Activated naive CD8-positive, alpha-beta T cell treated with anti-CD3 and anti-CD28 coated beads, Interleukin-2, amount 10 ng/mL, durations not matched to agents 7 days and 5 days (primary cell): ENCODE measurements around the gene PKP4. TPM values are rescaled to one million over a fixed set of nuclear protein-coding genes. Genes with fewer than 3 reads are reported as not detected.
"Not testable (repeated sequence)": the region's sequence is repeated elsewhere in the genome, so short reads cannot be mapped to it uniquely, and the experiment has no call there.

Experiments used
- ATAC-seq: fragments of 150-1000 bp; cut with Tn5 transposase; one replicate; pipeline ENCODE4 v1.10.0; 2021; ENCODE audit warnings: low read depth, moderate library complexity
- POLR2A ChIA-PET: fragments of 350-600 bp; sonication (Branson Sonifier 250); formaldehyde crosslinking; loops from one replicate; lab custom pipeline; 2021; ENCODE audit warnings: antibody characterized with exemption; lab: Charles Lee
- DNase-seq: peaks from one replicate; pipeline ENCODE4 v3.0.0; 2021
- H3K27ac Mint-ChIP-seq: one replicate; pipeline ENCODE4 v1.8.0; 2022; ENCODE audit warnings: mild to moderate bottlenecking, mixed read lengths
- H3K27me3 Mint-ChIP-seq: one replicate; pipeline ENCODE4 v1.8.0; 2022; ENCODE audit warnings: mild to moderate bottlenecking, moderate library complexity, mixed read lengths
- H3K36me3 Mint-ChIP-seq: one replicate; pipeline ENCODE4 v1.8.0; 2021; ENCODE audit warnings: mild to moderate bottlenecking, mixed read lengths
- H3K4me1 Mint-ChIP-seq: one replicate; pipeline ENCODE4 v1.8.0; 2021; ENCODE audit warnings: mixed read lengths
- H3K4me3 Mint-ChIP-seq: one replicate; pipeline ENCODE4 v1.8.0; 2022; ENCODE audit warnings: mild to moderate bottlenecking, moderate library complexity, mixed read lengths
- H3K9me3 Mint-ChIP-seq: one replicate; pipeline ENCODE4 v1.8.0; 2021; ENCODE audit warnings: mixed read lengths
- total RNA-seq, 2 experiments: library from RNA; stranded (reverse); gene quantifications; one replicate each; pipeline ENCODE4 v1.2.3, GENCODE V29; 2021

The PKP4 gene
- total RNA-seq, 2 experiments from 2014 or later = 37.0 to 37.8 TPM

GRCh38 chr2:158691619-158692018 lies 234.9 kb downstream of the PKP4 start:
- no peak overlapping the region for H3K4me3 Mint-ChIP-seq

DNA sequence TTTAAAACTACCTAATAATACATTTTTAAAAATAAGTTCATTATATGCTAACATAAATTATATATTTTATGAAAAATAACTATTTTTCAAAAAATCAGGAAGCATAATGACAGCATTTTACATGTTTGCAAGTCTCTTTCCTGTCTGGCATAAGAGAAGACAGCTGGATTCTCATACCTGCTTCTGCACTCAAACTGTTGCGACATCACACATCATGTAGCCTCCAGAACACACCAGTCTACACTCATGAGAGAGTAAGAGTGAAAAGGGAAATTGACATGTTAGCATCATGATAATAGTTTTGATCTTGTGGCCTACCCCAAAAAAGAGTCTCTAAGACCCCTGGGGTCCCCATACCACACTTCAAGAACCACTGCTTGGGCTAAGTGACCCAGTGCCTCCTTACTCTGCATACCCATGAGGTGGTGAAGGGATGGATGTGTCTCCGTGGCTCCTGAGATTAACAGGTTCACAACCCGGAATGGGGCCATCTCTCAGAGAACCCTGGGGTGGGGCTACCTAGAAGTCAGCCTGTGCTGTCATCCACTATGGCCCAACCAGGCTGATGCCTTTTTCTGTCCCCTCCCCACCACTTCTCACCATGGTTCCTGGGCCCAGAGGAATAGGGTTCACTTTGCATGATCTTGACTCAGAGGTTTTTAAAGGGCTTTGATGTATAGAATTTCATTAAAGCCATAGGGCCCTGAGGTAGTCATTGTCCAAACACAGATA lies 235.8 kb downstream of the PKP4 start:
- no peak overlapping the region for H3K27ac Mint-ChIP-seq
- POLR2A ChIA-PET = interaction anchor here (0.5 kb wide), 1 partner anchor 150 kb away, joined by 3 read pairs; no protein-coding TSS in a partner anchor

More at GRCh38 chr2:158691619-158692018, 234.9 kb downstream of the PKP4 start:
- no peak for ATAC-seq
- no peak for DNase-seq
- H3K27ac Mint-ChIP-seq = no peak overlapping the region
- H3K9me3 Mint-ChIP-seq = no peaks in the 10 kb centered on the region
- H3K36me3 Mint-ChIP-seq = no peaks in the 10 kb centered on the region
- POLR2A ChIA-PET = no interaction called here
- H3K4me1 Mint-ChIP-seq = no peaks in the 10 kb centered on the region
- peaks cover 4% of the 10 kb centered on the region for H3K27me3 Mint-ChIP-seq

DNA sequence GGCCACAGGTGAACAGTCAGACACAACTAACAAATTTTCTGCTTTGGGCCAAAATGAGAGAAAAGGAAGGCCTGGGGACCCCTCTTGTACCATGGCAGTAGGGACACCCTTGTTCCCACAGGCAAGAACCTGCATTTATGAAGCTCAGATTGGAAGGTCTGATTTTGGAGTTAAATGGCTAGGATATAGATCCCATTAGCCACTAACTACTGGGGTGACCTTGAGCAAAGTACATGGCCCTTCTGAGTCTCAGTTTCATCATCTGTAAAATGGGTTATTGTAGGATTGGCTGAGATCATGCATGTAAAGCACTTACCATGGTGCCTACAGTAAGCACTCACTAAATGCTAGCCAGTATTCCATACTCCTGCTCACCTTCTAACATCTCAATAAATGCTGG lies 236.7 kb downstream of the PKP4 start:
- DNase-seq (no peak), ATAC-seq (no peak)
- H3K36me3 Mint-ChIP-seq = no peaks in the 10 kb centered on the region
- peaks cover 10% of the 10 kb centered on the region for H3K27me3 Mint-ChIP-seq
- POLR2A ChIA-PET = no interaction called here
- H3K9me3 Mint-ChIP-seq = peaks cover 1% of the 10 kb centered on the region
- H3K4me1 Mint-ChIP-seq = no peaks in the 10 kb centered on the region
- no peak overlapping the region for H3K4me3 Mint-ChIP-seq
- H3K27ac Mint-ChIP-seq = no peak overlapping the region

More for the DNA sequence above, 235.8 kb downstream of the PKP4 start:
- DNase-seq (no peak), ATAC-seq (no peak)
- no peaks in the 10 kb centered on the region for H3K4me1 Mint-ChIP-seq
- peaks cover 1% of the 10 kb centered on the region for H3K9me3 Mint-ChIP-seq
- no peaks in the 10 kb centered on the region for H3K36me3 Mint-ChIP-seq
- no peak overlapping the region for H3K4me3 Mint-ChIP-seq
- peaks cover 10% of the 10 kb centered on the region for H3K27me3 Mint-ChIP-seq

- ATAC-seq = no peak
- POLR2A ChIA-PET = no interaction called here
- no peaks in the 10 kb centered on the region for H3K36me3 Mint-ChIP-seq
- DNase-seq = no peak
- H3K4me3 Mint-ChIP-seq = no peak overlapping the region
- H3K4me1 Mint-ChIP-seq = no peaks in the 10 kb centered on the region
- peaks cover 1% of the 10 kb centered on the region for H3K9me3 Mint-ChIP-seq
- H3K27me3 Mint-ChIP-seq = peaks cover 8% of the 10 kb centered on the region
- no peak overlapping the region for H3K27ac Mint-ChIP-seq
These were observed 238.6 kb downstream of the PKP4 start for GRCh38 chr2:158695305-158695704.

DNA sequence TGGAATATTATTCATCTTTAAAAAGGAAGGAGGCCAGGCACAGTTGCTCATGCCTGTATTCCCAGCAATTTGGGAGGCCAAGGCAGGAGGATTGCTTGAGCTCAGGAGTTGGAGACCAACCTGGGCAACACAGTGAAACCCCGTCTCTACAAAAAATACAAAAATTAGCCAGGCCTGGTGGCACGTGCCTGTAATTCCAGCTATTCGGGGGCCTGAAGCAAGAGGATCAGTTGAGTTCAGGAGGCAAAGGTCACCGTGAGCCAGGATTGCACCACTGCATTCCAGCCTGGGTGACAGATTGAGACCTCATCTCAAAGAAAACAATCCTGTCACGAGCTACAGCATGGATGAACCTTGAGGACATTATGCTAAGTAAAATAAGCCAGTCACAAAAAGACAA lies 239.0 kb downstream of the PKP4 start:
- H3K4me1 Mint-ChIP-seq, H3K36me3 Mint-ChIP-seq, POLR2A ChIA-PET, H3K27ac Mint-ChIP-seq, ATAC-seq, H3K9me3 Mint-ChIP-seq, DNase-seq, H3K27me3 Mint-ChIP-seq, H3K4me3 Mint-ChIP-seq: not testable (repeated sequence)

- no peak overlapping the region for H3K27ac Mint-ChIP-seq
- H3K9me3 Mint-ChIP-seq = peaks cover 1% of the 10 kb centered on the region
- POLR2A ChIA-PET = no interaction called here
- DNase-seq (no peak), ATAC-seq (no peak)
- no peak overlapping the region for H3K4me3 Mint-ChIP-seq
- no peaks in the 10 kb centered on the region for H3K36me3 Mint-ChIP-seq
- H3K27me3 Mint-ChIP-seq = peaks cover 8% of the 10 kb centered on the region
- H3K4me1 Mint-ChIP-seq = no peaks in the 10 kb centered on the region
These were observed 242.6 kb downstream of the PKP4 start for GRCh38 chr2:158699323-158699722.

DNA sequence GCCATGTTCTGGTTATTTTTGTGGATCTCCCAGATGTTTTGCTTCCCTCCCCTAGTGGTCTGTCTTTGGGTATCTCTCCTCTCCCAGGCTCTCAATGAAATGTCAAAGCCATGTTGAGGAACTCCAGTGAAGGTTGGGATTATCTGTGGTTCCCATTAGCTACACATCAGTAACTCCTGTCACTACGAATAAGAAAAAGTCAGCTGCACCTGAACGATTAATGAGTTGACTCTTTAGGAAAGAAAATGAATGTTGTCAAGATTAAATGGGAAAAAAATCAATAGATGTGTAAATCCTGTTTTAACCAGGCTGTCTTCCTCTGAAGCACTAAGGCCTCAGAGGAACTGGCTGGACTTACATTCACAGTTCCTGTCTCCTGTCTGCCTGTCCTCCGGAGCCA lies 244.3 kb downstream of the PKP4 start:
- ATAC-seq = no peak
- H3K27me3 Mint-ChIP-seq = peaks cover 12% of the 10 kb centered on the region
- no peak overlapping the region for H3K27ac Mint-ChIP-seq
- POLR2A ChIA-PET = no interaction called here
- DNase-seq = no peak
- peaks cover 1% of the 10 kb centered on the region for H3K9me3 Mint-ChIP-seq
- no peaks in the 10 kb centered on the region for H3K4me1 Mint-ChIP-seq
- no peaks in the 10 kb centered on the region for H3K36me3 Mint-ChIP-seq
- no peak overlapping the region for H3K4me3 Mint-ChIP-seq

GRCh38 chr2:158702740-158703139 lies 246.0 kb downstream of the PKP4 start:
- no peak for ATAC-seq
- POLR2A ChIA-PET = no interaction called here
- H3K9me3 Mint-ChIP-seq = no peaks in the 10 kb centered on the region
- H3K36me3 Mint-ChIP-seq = no peaks in the 10 kb centered on the region
- no peak for DNase-seq
- H3K27me3 Mint-ChIP-seq = peaks cover 5% of the 10 kb centered on the region
- H3K4me3 Mint-ChIP-seq = no peak overlapping the region
- H3K27ac Mint-ChIP-seq = no peak overlapping the region
- H3K4me1 Mint-ChIP-seq = no peaks in the 10 kb centered on the region

DNA sequence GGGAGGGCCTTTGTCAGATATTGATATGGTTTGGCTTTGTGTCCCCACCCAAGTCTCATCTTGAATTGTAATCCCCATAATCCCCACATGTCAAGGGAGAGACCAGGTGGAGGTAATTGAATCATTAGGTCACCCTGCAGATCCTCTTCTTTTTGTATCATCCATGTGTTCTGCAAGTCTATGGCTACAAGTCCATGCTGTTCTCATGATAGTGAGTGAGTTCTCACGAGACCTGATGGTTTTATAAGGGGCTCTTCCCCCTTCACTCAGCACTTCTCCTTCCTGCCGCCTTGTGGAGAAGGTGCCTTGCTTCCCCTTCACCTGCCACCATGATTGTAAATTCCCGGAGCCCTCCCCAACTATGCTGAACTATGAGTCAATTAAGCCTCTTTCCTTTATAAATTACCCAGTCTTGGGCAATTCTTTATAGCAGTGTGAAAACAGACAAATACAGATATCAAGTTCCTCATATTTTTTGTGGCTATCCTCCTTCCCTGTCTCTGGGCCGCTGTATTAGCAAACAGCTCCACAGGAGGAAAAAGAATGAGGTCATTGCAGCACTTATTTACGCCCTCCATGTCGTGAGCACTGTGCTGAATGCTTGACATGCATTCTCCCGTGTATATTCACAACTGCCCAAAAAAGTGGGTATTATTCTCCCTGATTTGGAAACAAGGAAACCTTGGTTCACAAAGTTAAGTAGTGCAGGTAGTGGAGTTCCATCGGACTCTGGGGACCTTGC lies 248.1 kb downstream of the PKP4 start:
- H3K27ac Mint-ChIP-seq, H3K4me3 Mint-ChIP-seq, H3K9me3 Mint-ChIP-seq, H3K36me3 Mint-ChIP-seq, ATAC-seq, DNase-seq, H3K4me1 Mint-ChIP-seq, POLR2A ChIA-PET, H3K27me3 Mint-ChIP-seq: not testable (repeated sequence)

DNA sequence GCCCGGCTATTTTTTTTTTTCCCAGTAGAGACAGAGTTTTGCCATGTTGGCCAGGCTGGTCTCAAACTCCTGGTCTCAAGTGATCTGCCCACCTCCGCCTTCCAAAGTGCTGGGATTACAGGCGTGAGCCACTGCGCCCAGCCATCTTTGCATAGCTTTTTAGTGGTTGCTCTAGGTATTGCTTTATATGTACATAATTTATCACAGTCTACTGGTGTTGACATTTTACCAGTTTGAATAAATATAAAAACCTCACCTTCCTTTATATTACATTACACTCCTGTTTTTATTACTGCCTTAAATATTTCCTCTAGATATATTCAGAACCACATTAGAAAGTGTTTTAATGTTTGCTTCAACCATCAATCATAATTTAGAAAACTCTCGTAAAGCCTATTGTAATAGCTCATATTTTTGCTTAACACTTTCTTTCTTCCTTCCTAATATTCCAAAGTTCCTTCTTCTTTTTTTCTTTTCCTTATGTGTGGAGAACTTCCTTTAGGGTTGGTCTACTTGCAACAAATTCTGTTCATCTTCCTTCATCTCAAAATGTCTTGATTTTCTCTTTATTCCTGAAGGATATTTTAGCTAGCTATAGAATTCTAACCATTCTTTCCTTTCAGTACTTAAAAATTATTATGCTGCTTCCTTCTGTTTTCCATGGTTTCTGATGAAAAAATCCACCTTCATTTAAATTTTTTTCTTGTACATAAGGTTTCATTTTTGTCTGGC lies 256.2 kb downstream of the PKP4 start:
- H3K27ac Mint-ChIP-seq = no peak overlapping the region
- peaks cover 4% of the 10 kb centered on the region for H3K9me3 Mint-ChIP-seq
- no peak overlapping the region for H3K4me3 Mint-ChIP-seq
- H3K36me3 Mint-ChIP-seq = peaks cover 5% of the 10 kb centered on the region
- no peaks in the 10 kb centered on the region for H3K4me1 Mint-ChIP-seq
- peaks cover 6% of the 10 kb centered on the region for H3K27me3 Mint-ChIP-seq
- POLR2A ChIA-PET = no interaction called here
- no peak for DNase-seq
- no peak for ATAC-seq

- Mint-ChIP-seq H3K27me3 (peaks cover 6% of the 10 kb centered on the region), H3K4me1 (no peaks in the 10 kb centered on the region), H3K36me3 (peaks cover 5% of the 10 kb centered on the region), H3K27ac (no peak overlapping the region), H3K9me3 (peaks cover 4% of the 10 kb centered on the region), H3K4me3 (no peak overlapping the region)
- ATAC-seq = no peak
- POLR2A ChIA-PET = no interaction called here
- no peak for DNase-seq
These were observed 256.9 kb downstream of the PKP4 start for GRCh38 chr2:158713523-158714138.

DNA sequence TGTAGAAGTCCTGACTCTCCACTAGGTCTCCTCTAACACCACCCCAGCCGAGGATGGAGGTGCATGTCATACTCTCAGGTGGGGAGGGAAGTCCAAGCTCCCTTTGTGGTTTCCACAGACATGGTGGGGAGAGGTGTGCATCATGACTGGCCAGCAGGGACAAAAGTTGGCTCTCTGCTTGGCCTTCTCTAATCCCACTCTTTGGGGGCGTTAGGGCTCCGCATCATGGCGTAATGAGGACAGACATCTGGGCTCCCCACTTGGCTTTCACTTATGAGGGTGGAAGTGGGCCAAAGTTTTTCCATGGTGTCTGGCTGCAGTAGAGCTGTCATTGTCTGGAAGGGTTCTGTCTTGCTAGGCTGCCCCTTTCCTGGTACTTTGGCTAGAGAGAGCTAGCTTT lies 257.7 kb downstream of the PKP4 start:
- no peaks in the 10 kb centered on the region for H3K4me1 Mint-ChIP-seq
- no peak overlapping the region for H3K4me3 Mint-ChIP-seq
- peaks cover 6% of the 10 kb centered on the region for H3K27me3 Mint-ChIP-seq
- DNase-seq (no peak), ATAC-seq (no peak)
- H3K27ac Mint-ChIP-seq = no peak overlapping the region
- H3K9me3 Mint-ChIP-seq = peaks cover 4% of the 10 kb centered on the region
- POLR2A ChIA-PET = no interaction called here
- peaks cover 5% of the 10 kb centered on the region for H3K36me3 Mint-ChIP-seq

DNA sequence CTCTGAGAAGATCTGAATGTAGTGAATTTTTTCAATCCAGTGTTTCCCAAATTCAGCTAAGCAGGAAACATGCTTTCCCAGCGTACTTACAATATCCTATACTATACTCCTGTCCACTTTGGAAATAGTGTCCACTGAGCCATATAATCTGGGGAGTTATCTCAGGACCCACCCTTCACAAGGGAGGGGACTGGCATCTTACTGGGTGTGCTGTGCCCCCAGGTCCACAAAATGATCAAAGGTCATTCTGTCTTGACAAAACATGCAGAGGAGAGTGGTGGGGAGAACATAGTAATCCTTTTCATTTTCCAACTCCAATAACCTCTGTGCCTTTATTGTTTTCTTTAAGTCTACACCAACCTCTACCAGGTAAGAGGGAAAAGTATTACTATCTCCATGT lies 258.6 kb downstream of the PKP4 start:
- Mint-ChIP-seq H3K4me1 (no peaks in the 10 kb centered on the region), H3K27ac (no peak overlapping the region), H3K36me3 (peaks cover 4% of the 10 kb centered on the region), H3K4me3 (no peak overlapping the region), H3K27me3 (peaks cover 4% of the 10 kb centered on the region), H3K9me3 (peaks cover 4% of the 10 kb centered on the region)
- POLR2A ChIA-PET = no interaction called here
- no peak for DNase-seq
- ATAC-seq = no peak
